Measurements from ENCODE around the gene GFPT1. TPM values are rescaled to one million over a fixed set of nuclear protein-coding genes. Genes with fewer than 3 reads are reported as not detected.

Gene GFPT1
- 100 to 1,000 TPM in 1 of 4 donors, 10 to 100 TPM in 3; 56.7 to 125 (median 71.3) TPM for total RNA-seq

DNA sequence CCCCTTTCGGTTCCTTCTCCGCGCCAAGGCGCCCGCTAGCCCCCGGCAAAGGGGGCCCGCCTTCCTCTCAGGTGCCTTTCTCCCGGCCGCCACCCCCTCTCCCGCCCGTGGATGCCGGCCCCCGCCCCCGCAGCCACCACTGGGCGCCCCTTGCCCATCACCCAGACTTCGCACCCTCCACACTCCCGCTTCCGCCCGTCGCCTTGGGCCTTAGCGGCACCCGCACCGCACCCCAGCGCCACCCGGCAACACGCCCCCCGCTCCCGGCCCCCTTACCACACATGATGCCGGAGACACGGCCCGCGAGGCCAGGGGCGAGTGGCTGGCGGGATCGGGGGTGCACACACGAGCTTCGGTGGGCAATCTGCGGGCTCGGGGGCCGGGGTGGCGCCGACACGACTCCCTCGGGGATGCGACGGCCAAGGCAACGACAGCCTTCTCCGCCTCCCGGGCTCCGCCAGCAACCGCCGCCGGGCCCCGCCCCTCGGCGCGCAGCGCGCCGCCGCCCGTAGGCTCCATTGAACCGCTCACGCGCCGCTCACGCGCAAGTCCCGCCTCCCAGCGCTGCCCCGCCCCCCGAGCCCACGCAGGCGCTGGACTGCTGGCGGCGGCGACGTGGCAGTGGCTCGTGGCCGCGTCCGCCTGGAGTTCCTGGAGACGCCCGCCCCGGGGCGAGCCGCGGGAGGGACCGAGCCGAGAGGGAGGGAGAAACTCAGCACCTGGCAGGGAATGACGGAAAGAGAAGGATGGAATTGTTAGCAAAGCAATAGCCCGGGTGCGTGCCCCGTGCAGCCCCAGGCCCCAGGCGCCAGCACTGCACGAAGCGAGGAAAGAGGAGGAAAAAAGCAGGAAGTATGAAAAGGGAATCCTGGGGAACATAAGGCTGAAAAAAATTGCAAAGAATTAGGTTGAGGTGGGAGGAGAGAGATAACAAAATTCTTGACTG, at the start of gene GFPT1:
Gene GFPT1 (minus strand): TSS at position 439 of the 946 bp plus-strand sequence. CDS start 156 bp downstream, at position 283.
- H3K27ac ChIP-seq, result peak within 1 kb of the TSS; percentile 72 to 87 (median 85)
- DNase-seq, result peak; percentile 96
- intact Hi-C loops (cut with DNase I), result loop anchor here (10.0 kb wide), 1 partner anchor 328 kb away; no protein-coding TSS in a partner anchor
- TF ChIP-seq POLR2A (IDR thresholded peaks at IDR 0.05), result peak; percentile 37 to 94
- TF ChIP-seq, protein P1, sequence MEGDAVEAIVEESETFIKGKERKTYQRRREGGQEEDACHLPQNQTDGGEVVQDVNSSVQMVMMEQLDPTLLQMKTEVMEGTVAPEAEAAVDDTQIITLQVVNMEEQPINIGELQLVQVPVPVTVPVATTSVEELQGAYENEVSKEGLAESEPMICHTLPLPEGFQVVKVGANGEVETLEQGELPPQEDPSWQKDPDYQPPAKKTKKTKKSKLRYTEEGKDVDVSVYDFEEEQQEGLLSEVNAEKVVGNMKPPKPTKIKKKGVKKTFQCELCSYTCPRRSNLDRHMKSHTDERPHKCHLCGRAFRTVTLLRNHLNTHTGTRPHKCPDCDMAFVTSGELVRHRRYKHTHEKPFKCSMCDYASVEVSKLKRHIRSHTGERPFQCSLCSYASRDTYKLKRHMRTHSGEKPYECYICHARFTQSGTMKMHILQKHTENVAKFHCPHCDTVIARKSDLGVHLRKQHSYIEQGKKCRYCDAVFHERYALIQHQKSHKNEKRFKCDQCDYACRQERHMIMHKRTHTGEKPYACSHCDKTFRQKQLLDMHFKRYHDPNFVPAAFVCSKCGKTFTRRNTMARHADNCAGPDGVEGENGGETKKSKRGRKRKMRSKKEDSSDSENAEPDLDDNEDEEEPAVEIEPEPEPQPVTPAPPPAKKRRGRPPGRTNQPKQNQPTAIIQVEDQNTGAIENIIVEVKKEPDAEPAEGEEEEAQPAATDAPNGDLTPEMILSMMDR (IDR thresholded peaks at IDR 0.05), result peak in 1 of 6 experiments; percentile 2
- H3K36me3 ChIP-seq, result no peaks in the 10 kb centered on the region
- H3K9me3 ChIP-seq, result no peaks in the 10 kb centered on the region
- WGBS, 2 donors, result 2% methylated on average over 36 to 49 of the region's 97 CpGs
- H3K4me3 ChIP-seq (replicated peaks in 1 of 3), result peak within 1 kb of the TSS; percentile 24 to 99 (median 94)
- H3K4me1 ChIP-seq, result peaks cover 13 to 15% of the 10 kb centered on the region in 2 donors
- no peaks in the 10 kb centered on the region for H3K27me3 ChIP-seq

DNA sequence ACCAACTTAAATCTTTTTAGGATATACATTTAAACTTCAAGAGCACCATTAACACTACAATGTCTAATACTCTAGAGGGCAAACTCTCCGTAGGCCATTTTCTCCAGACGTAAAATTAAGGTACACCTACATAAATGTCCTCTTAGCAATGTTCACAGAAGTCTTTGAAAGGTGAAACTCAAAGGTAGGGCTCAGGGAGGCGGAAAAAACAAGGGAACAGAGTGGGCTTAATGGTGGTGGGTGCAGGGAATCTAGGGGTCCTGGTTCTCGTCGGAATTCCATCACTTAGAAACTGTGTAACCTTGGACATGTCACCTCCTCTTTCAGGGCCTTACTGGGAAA, 49.5 kb upstream of the GFPT1 start:
- no peak for DNase-seq
- 2 to 7% methylated on average over 5 of the region's 5 CpGs for WGBS, 2 donors
- Histone ChIP-seq H3K27ac (peak overlapping the region; percentile 88 to 99 (median 99)), H3K36me3 (no peaks in the 10 kb centered on the region), H3K4me3 (replicated peaks in 1 of 3) (peak overlapping the region; percentile 43 to 91 (median 64)), H3K9me3 (no peaks in the 10 kb centered on the region), H3K27me3 (no peaks in the 10 kb centered on the region), H3K4me1 (peaks cover 10 to 23% of the 10 kb centered on the region in 2 donors)
- intact Hi-C loops (cut with DNase I), result no loop called here
- TF ChIP-seq POLR2A (IDR thresholded peaks at IDR 0.05), result no peak
- TF ChIP-seq, protein P1 (IDR thresholded peaks at IDR 0.05), result peak in 1 of 6 experiments; percentile 23

DNA sequence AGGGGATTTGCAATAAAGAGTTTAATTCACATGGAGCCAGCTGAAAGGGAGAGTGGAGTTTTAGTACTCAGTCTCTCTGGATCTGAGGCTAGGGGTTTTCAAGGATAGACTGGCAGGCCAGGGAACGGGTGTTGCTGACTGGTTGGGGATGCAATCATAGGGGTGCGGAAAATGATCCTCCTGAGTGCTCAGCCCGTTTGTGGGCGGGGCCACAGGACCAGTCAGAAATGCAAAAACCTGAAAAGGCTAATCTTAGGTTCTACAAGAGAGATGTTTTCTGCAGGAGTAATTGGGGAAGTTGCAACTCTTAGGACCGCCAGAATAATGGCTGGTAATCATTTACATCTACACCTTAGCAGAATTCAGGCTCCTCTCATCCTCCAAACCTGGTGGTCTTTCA, 47.7 kb upstream of the GFPT1 start:
- intact Hi-C loops (cut with DNase I), result no loop called here

DNA sequence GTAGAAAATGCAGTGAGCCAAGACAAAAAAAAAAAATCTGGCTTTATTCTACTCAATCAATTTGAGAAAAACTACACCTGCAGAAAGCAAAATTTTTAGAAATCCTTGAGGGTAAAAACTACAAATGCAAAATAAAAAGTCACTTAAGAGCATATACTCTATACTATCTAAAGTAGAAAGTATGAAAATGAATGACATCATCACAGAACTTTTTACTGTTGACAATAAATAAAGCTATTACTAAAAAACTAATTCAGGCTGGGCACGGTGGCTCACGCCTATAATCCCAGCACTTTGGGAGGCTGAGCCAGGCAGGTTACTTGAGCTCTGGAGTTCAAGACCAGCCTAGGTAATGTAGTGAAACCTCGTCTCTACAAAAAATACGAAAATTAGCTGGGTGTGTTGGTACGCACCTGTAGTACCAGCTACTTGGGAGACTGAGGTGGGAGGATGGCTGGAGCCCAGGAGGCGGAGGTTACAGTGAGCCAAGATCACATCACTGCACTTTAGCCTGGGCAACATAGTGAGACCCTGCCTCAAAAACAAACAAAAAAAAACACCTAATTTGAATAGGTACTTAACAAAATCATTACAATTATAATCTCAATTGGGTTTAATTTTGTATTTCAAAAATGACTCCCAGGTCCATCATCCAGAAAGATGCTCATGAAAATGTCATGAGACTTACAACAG, 42.6 kb upstream of the GFPT1 start:
- no peak for DNase-seq
- Histone ChIP-seq H3K36me3 (peaks cover 7 to 25% of the 10 kb centered on the region in 2 donors), H3K4me3 (replicated peaks in 1 of 3) (no peak overlapping the region), H3K27me3 (no peaks in the 10 kb centered on the region), H3K27ac (no peak overlapping the region), H3K4me1 (peaks cover 0 to 4% of the 10 kb centered on the region in 2 donors), H3K9me3 (no peaks in the 10 kb centered on the region)
- TF ChIP-seq, protein P1 (IDR thresholded peaks at IDR 0.05), result no peak
- TF ChIP-seq POLR2A (IDR thresholded peaks at IDR 0.05), result no peak
- WGBS, 2 donors, result 93 to 97% methylated on average over 6 of the region's 6 CpGs
- intact Hi-C loops (cut with DNase I), result no loop called here

More for the DNA sequence above, 47.7 kb upstream of the GFPT1 start:
- Histone ChIP-seq H3K9me3 (no peaks in the 10 kb centered on the region), H3K4me3 (replicated peaks in 1 of 3) (no peak overlapping the region), H3K36me3 (peaks cover 4 to 5% of the 10 kb centered on the region in 2 donors), H3K4me1 (peaks cover 10 to 23% of the 10 kb centered on the region in 2 donors), H3K27ac (no peak overlapping the region), H3K27me3 (no peaks in the 10 kb centered on the region)
- DNase-seq, result no peak
- TF ChIP-seq, protein P1 (IDR thresholded peaks at IDR 0.05), result no peak
- no peak for TF ChIP-seq POLR2A (IDR thresholded peaks at IDR 0.05)
- WGBS, 2 donors, result 81 to 82% methylated on average over 5 of the region's 5 CpGs
